ENCODE measurements around the gene ESR1.
"Not testable (repeated sequence)": the region's sequence is repeated elsewhere in the genome, so short reads cannot be mapped to it uniquely, and the experiment has no call there.

The ESR1 gene

GRCh38 chr6:152136449-152136825, 329.0 kb downstream of the ESR1 start:
- Histone ChIP-seq H3K9ac (no peak overlapping the region), H4K20me1 (ENCODE audit: insufficient read depth) (no peaks in the 10 kb centered on the region), H3K27ac (no peak overlapping the region), H3K4me3 (IDR thresholded peaks at IDR 0.05; ENCODE audit: insufficient read depth, low read depth, low read length) (no peak overlapping the region), H3K79me2 (ENCODE audit: insufficient read depth, low read depth) (no peaks in the 10 kb centered on the region), H3K27me3 (ENCODE audit: insufficient read depth, low read depth) (no peaks in the 10 kb centered on the region), H3K36me3 (ENCODE audit: insufficient read depth) (no peaks in the 10 kb centered on the region), H2AFZ (ENCODE audit: low read depth) (no peak overlapping the region), H3K4me1 (ENCODE audit: low read depth, poor library complexity, severe bottlenecking) (no peaks in the 10 kb centered on the region), H3K4me2 (no peak overlapping the region)
- TF ChIP-seq CTCF (conservative IDR thresholded peaks at IDR 0.05; ENCODE audit: low read depth, low read length) = no peak

- not testable (repeated sequence) for H3K36me3 ChIP-seq (ENCODE audit: insufficient read depth); H2AFZ ChIP-seq (ENCODE audit: low read depth); H3K9ac ChIP-seq; H3K4me1 ChIP-seq (ENCODE audit: low read depth, poor library complexity, severe bottlenecking); H3K27me3 ChIP-seq (ENCODE audit: insufficient read depth, low read depth); H3K27ac ChIP-seq; H4K20me1 ChIP-seq (ENCODE audit: insufficient read depth); H3K4me3 ChIP-seq (IDR thresholded peaks at IDR 0.05; ENCODE audit: insufficient read depth, low read depth, low read length); H3K4me2 ChIP-seq; H3K79me2 ChIP-seq (ENCODE audit: insufficient read depth, low read depth)
Measured at GRCh38 chr6:152138344-152138743, 330.9 kb downstream of the ESR1 start.

- Histone ChIP-seq H3K79me2 (ENCODE audit: insufficient read depth, low read depth) (no peaks in the 10 kb centered on the region), H2AFZ (ENCODE audit: low read depth) (no peak overlapping the region), H4K20me1 (ENCODE audit: insufficient read depth) (no peaks in the 10 kb centered on the region), H3K27me3 (ENCODE audit: insufficient read depth, low read depth) (no peaks in the 10 kb centered on the region), H3K4me2 (no peak overlapping the region), H3K4me1 (ENCODE audit: low read depth, poor library complexity, severe bottlenecking) (no peaks in the 10 kb centered on the region), H3K36me3 (ENCODE audit: insufficient read depth) (no peaks in the 10 kb centered on the region), H3K9ac (no peak overlapping the region), H3K27ac (no peak overlapping the region), H3K4me3 (IDR thresholded peaks at IDR 0.05; ENCODE audit: insufficient read depth, low read depth, low read length) (no peak overlapping the region)
- no peak for TF ChIP-seq CTCF (conservative IDR thresholded peaks at IDR 0.05; ENCODE audit: low read depth, low read length)
Measured at GRCh38 chr6:152142105-152142504, 334.6 kb downstream of the ESR1 start.

- H3K27me3 ChIP-seq (ENCODE audit: insufficient read depth, low read depth) = no peaks in the 10 kb centered on the region
- no peaks in the 10 kb centered on the region for H3K79me2 ChIP-seq (ENCODE audit: insufficient read depth, low read depth)
- no peak overlapping the region for H3K4me3 ChIP-seq (IDR thresholded peaks at IDR 0.05; ENCODE audit: insufficient read depth, low read depth, low read length)
- no peak for TF ChIP-seq CTCF (conservative IDR thresholded peaks at IDR 0.05; ENCODE audit: low read depth, low read length)
- H4K20me1 ChIP-seq (ENCODE audit: insufficient read depth) = no peaks in the 10 kb centered on the region
- H3K9ac ChIP-seq = no peak overlapping the region
- H2AFZ ChIP-seq (ENCODE audit: low read depth) = no peak overlapping the region
- no peaks in the 10 kb centered on the region for H3K4me1 ChIP-seq (ENCODE audit: low read depth, poor library complexity, severe bottlenecking)
- no peak overlapping the region for H3K4me2 ChIP-seq
- H3K27ac ChIP-seq = no peak overlapping the region
- no peaks in the 10 kb centered on the region for H3K36me3 ChIP-seq (ENCODE audit: insufficient read depth)
Measured at GRCh38 chr6:152143359-152143758, 335.9 kb downstream of the ESR1 start.

- no peaks in the 10 kb centered on the region for H3K4me1 ChIP-seq (ENCODE audit: low read depth, poor library complexity, severe bottlenecking)
- H3K27me3 ChIP-seq (ENCODE audit: insufficient read depth, low read depth) = no peaks in the 10 kb centered on the region
- no peaks in the 10 kb centered on the region for H4K20me1 ChIP-seq (ENCODE audit: insufficient read depth)
- no peak overlapping the region for H3K27ac ChIP-seq
- H3K4me2 ChIP-seq = no peak overlapping the region
- no peaks in the 10 kb centered on the region for H3K79me2 ChIP-seq (ENCODE audit: insufficient read depth, low read depth)
- H2AFZ ChIP-seq (ENCODE audit: low read depth) = no peak overlapping the region
- H3K36me3 ChIP-seq (ENCODE audit: insufficient read depth) = no peaks in the 10 kb centered on the region
- no peak for TF ChIP-seq CTCF (conservative IDR thresholded peaks at IDR 0.05; ENCODE audit: low read depth, low read length)
- H3K4me3 ChIP-seq (IDR thresholded peaks at IDR 0.05; ENCODE audit: insufficient read depth, low read depth, low read length) = no peak overlapping the region
- no peak overlapping the region for H3K9ac ChIP-seq
Measured at GRCh38 chr6:152146385-152146784, 338.9 kb downstream of the ESR1 start.

All from KMS-11 (cell line).